ENCODE data around the gene WNT1.

- TF ChIP-seq CTCF (IDR thresholded peaks at IDR 0.05) (no peak), POLR2A (IDR thresholded peaks at IDR 0.05) (no peak)
Observed at GRCh38 chr12:48938805-48939204, 39.3 kb upstream of the WNT1 start.
